Esophagus muscularis mucosa (tissue), 4 donors: ENCODE results near the gene RPRD1B. TPM values are rescaled to one million over a fixed set of nuclear protein-coding genes. Genes with fewer than 3 reads are reported as not detected.

Source experiments
- DNase-seq: peaks from one replicate; pipeline ENCODE4 v3.0.0-alpha.2; 2017; ENCODE audit errors: extremely low spot score
- H3K27ac ChIP-seq, 4 donors: fragments of 200-600 bp; sonication (generic); replicated peaks in 1 of 4; 1 replicate in 3 of 4; 2 replicates in 1 of 4; pipeline ENCODE4 v1.5.1; 2016 to 2019; ENCODE audit warnings: mild to moderate bottlenecking in 1 of 4
- H3K27me3 ChIP-seq, 4 donors: fragments of 200-600 bp; sonication (generic); one replicate each; pipeline versions ENCODE4 v1.5.1 to v1.6.0; 2016 to 2019
- H3K36me3 ChIP-seq, 4 donors: fragments of 200-600 bp; sonication (generic); one replicate each; pipeline ENCODE4 v1.5.1; 2016 to 2019
- H3K4me1 ChIP-seq, 4 donors: fragments of 200-600 bp; sonication (generic); one replicate each; pipeline ENCODE4 v1.5.1; 2016 to 2019
- H3K4me3 ChIP-seq, 4 donors: fragments of 200-600 bp; sonication (generic); 1 replicate in 2 of 4; 2 replicates in 2 of 4; pipeline ENCODE4 v1.5.1; 2016 to 2019; ENCODE audit warnings: mild to moderate bottlenecking in 4 of 4, moderate library complexity in 1 of 4
- H3K9me3 ChIP-seq, 4 donors: fragments of 200-600 bp; sonication (generic); 1 replicate in 3 of 4; 2 replicates in 1 of 4; pipeline ENCODE4 v1.5.1; 2016 to 2019
- EP300 ChIP-seq: sonication (generic); formaldehyde crosslinking; IDR thresholded peaks from one replicate; pipeline ENCODE4 v1.6.1; 2017; ENCODE audit warnings: antibody characterized with exemption
- POLR2A ChIP-seq: fragments of 450-650 bp; IDR thresholded peaks from one replicate; pipeline ENCODE4 v1.6.1; 2017; ENCODE audit warnings: antibody characterized with exemption, moderate library complexity, mild to moderate bottlenecking, low read depth
- POLR2AphosphoS5 ChIP-seq, 2 donors: sonication (generic); formaldehyde crosslinking; IDR thresholded peaks; one replicate each; pipeline ENCODE4 v1.6.1; 2017; ENCODE audit warnings: antibody characterized with exemption in 2 of 2
- WGBS: methylation state at CpG from one replicate; pipeline ENCODE4 v1.1.5; 2018; 5-methylcytosine and 5-hydroxymethylcytosine counted together
- intact Hi-C: fragments of 100-400 bp; cut with DNase I; formaldehyde crosslinking; loops from one replicate; pipeline ENCODE4 v1.15.1; 2023
- total RNA-seq, 4 donors: library from RNA; depleted of rRNA; stranded (reverse); fragments of >200 nt; gene quantifications; one replicate each; pipeline versions ENCODE4 v1.1.0 to v1.2.1, GENCODE V29; 2016
- TF ChIP-seq, protein P1 (sequence below), 3 experiments: fragments of 200-600 bp in 2 of 3; fragments of 450-650 bp in 1 of 3; sonication (generic) in 2 of 3; IDR thresholded peaks; one replicate each; pipeline ENCODE4 v1.5.1; 2017 to 2019; ENCODE audit warnings: antibody characterized with exemption in 3 of 3, mild to moderate bottlenecking in 2 of 3, moderate library complexity in 1 of 3

Gene RPRD1B
- total RNA-seq, 4 donors from 2014 or later, result 26.7 to 39.5 (median 33.8) TPM

DNA sequence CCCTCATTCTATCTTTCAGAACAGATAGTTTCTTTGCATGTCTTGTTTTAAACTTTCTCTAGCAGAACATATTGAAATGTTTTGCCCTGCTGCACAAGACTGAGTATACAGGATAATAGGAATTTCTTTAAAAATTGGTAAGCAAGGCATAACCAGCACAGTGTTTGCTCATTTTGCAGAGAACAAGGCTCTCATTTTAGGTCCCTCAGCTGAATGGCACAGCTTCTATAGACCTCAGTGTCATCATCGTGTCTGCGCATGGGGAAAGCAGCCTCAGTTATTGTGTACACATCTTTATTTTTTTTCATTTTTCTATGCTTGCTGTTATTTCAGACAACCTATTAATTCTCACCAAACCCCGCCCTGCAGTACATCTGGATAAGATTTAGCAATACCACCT lies 36.0 kb upstream of the RPRD1B start:
- DNase-seq, result no peak
- 95% methylated on average over 3 of the region's 3 CpGs for WGBS
- Histone ChIP-seq H3K4me1 (peaks cover 7 to 29% (median 19%) of the 10 kb centered on the region in 4 donors), H3K4me3 (no peak overlapping the region), H3K9me3 (no peaks in the 10 kb centered on the region), H3K36me3 (peaks cover 55 to 89% (median 81%) of the 10 kb centered on the region in 4 donors), H3K27me3 (no peaks in the 10 kb centered on the region), H3K27ac (no peak overlapping the region)
- intact Hi-C loops, result no loop called here
- TF ChIP-seq POLR2AphosphoS5 (IDR thresholded peaks at IDR 0.05) (no peak), EP300 (no peak), POLR2A (no peak)
- TF ChIP-seq, protein P1, sequence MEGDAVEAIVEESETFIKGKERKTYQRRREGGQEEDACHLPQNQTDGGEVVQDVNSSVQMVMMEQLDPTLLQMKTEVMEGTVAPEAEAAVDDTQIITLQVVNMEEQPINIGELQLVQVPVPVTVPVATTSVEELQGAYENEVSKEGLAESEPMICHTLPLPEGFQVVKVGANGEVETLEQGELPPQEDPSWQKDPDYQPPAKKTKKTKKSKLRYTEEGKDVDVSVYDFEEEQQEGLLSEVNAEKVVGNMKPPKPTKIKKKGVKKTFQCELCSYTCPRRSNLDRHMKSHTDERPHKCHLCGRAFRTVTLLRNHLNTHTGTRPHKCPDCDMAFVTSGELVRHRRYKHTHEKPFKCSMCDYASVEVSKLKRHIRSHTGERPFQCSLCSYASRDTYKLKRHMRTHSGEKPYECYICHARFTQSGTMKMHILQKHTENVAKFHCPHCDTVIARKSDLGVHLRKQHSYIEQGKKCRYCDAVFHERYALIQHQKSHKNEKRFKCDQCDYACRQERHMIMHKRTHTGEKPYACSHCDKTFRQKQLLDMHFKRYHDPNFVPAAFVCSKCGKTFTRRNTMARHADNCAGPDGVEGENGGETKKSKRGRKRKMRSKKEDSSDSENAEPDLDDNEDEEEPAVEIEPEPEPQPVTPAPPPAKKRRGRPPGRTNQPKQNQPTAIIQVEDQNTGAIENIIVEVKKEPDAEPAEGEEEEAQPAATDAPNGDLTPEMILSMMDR (IDR thresholded peaks at IDR 0.05), result no peak

DNA sequence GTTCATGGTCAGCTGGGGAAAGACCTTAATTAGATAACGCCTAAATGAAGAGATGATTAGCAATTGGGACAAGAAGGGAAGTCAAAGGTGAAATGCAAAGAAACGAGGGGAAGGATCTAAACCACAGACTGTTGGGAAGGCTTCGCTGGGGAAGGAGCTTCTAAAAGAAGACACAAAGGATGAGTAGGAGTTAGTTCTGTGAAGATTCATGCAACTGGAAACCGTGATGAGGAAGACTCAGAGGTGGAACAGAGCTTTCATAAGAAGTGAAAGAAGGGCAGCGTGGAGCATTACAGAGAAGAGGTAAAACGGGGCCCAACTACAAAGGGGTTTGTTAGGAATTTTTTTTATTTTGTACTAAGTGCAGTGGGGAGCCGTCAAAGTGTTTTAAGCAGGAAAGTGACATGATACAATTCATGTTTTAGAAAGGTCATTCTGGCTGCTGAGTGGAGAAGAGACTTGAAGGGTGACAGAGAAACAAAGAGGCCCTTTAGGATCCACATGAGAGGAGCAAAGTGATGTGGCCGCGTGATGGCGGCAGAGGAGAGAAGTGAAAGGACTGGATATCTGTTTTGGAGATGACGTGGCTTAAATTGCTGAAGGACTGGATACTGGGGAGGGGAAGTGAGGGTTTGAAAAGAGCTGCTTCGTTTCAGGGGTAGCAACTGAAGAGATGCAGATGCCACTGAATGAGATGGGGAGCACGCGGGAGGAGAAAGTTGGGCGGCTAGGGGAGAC lies 33.9 kb upstream of the RPRD1B start:
- H3K27ac ChIP-seq, result no peak overlapping the region
- H3K4me1 ChIP-seq, result peaks cover 0 to 12% (median 4%) of the 10 kb centered on the region in 4 donors
- DNase-seq, result no peak
- 88% methylated on average over 15 of the region's 15 CpGs for WGBS
- H3K9me3 ChIP-seq, result no peaks in the 10 kb centered on the region
- H3K27me3 ChIP-seq, result no peaks in the 10 kb centered on the region
- intact Hi-C loops, result no loop called here
- peaks cover 55 to 100% (median 89%) of the 10 kb centered on the region in 4 donors for H3K36me3 ChIP-seq
- H3K4me3 ChIP-seq, result no peak overlapping the region
- TF ChIP-seq POLR2A (no peak), EP300 (no peak), POLR2AphosphoS5 (IDR thresholded peaks at IDR 0.05) (no peak)

DNA sequence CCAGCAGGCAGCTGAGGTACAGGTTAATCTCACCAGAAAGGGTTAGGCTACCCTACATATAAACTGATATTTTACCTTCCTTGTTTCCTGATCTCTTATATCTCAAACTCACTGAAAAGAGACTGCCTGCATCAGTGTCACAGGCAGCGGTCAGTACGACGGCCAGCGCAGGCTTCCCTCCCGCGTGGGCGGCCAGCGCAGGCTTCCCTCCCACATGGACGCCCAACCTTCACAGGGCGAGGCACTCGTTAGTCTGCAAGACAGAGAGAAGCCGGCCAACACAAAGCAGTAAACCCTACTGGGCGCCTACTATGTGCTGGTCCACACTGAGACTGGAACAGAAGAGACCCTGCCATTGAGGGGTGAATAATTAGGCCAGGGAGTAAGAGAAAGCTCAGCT lies 33.3 kb upstream of the RPRD1B start:
- peaks cover 54 to 100% (median 86%) of the 10 kb centered on the region in 4 donors for H3K36me3 ChIP-seq
- intact Hi-C loops, result no loop called here
- 96% methylated on average over 13 of the region's 13 CpGs for WGBS

DNA sequence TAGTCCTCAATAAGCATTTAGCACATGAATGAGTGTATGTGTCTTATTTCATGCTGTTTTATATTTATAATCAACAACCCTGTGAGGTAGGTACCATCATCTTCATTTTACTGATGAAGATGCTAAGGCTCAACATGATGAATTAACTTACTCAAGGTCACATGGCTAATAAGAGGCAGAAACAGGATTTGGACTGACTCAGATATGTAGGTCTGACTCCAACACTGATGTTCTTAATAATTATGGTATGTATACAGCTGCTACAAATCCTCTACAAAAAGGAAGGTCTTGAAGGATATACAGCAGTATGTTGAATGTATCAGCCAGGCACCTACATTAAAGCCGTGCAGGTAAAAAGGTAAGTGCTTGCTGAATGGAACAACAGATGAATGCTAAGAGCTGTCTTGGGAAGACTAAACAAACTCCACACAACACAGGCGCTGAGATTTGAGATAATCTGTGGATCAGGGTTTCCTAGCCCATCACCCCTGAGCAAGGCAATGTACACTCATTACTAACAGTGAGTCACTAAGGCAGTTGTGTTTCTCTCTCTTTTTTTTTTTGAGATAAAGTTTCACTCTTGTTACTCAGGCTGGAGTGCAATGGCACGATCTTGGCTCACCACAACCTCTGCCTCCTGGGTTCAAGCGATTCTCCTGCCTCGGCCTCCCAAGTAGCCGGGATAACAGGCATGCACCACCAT lies 32.2 kb upstream of the RPRD1B start:
- no peak for TF ChIP-seq POLR2A
- TF ChIP-seq, protein P1 (IDR thresholded peaks at IDR 0.05), result no peak
- TF ChIP-seq POLR2AphosphoS5 (IDR thresholded peaks at IDR 0.05), result no peak
- no peak for TF ChIP-seq EP300
- no peak overlapping the region for H3K27ac ChIP-seq
- WGBS, result 90% methylated on average over 6 of the region's 6 CpGs
- no peak overlapping the region for H3K4me3 ChIP-seq
- no peaks in the 10 kb centered on the region for H3K4me1 ChIP-seq
- no peaks in the 10 kb centered on the region for H3K9me3 ChIP-seq
- no peak for DNase-seq
- no peaks in the 10 kb centered on the region for H3K27me3 ChIP-seq
- intact Hi-C loops, result no loop called here
- H3K36me3 ChIP-seq, result peaks cover 46 to 96% (median 76%) of the 10 kb centered on the region in 4 donors

More for the DNA sequence above, 33.3 kb upstream of the RPRD1B start:
- no peak overlapping the region for H3K4me3 ChIP-seq
- TF ChIP-seq POLR2A, result no peak
- TF ChIP-seq, protein P1 (IDR thresholded peaks at IDR 0.05), result no peak
- TF ChIP-seq POLR2AphosphoS5 (IDR thresholded peaks at IDR 0.05), result no peak
- TF ChIP-seq EP300, result no peak
- H3K9me3 ChIP-seq, result no peaks in the 10 kb centered on the region
- no peak for DNase-seq
- peaks cover 0 to 10% (median 4%) of the 10 kb centered on the region in 4 donors for H3K4me1 ChIP-seq
- no peak overlapping the region for H3K27ac ChIP-seq
- H3K27me3 ChIP-seq, result no peaks in the 10 kb centered on the region

DNA sequence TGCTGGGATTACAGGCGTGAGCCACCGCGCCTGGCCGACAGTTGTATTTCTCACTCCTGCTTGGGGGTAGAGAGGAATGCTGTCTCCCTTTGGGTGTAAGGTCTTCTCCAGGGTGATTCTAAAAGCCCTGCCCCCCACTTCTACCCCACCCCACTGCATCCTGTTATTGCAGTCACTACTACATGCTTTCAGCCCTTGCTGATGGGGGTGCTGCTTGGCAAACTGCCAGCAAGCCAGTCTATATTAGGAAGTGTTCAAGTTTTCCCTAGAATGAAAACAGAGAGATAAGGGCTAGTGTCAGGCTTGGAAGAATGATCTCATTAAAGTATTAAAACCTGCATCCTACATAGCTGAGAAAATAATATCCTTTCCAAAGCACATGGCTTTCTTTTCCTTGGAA lies 31.6 kb upstream of the RPRD1B start:
- intact Hi-C loops, result no loop called here
- no peak overlapping the region for H3K4me3 ChIP-seq
- H3K4me1 ChIP-seq, result no peaks in the 10 kb centered on the region
- 94% methylated on average over 4 of the region's 4 CpGs for WGBS
- TF ChIP-seq POLR2A, result no peak
- TF ChIP-seq EP300, result no peak
- TF ChIP-seq, protein P1 (IDR thresholded peaks at IDR 0.05), result no peak
- no peak for TF ChIP-seq POLR2AphosphoS5 (IDR thresholded peaks at IDR 0.05)
- DNase-seq, result no peak
- no peak overlapping the region for H3K27ac ChIP-seq
- H3K36me3 ChIP-seq, result peaks cover 40 to 91% (median 69%) of the 10 kb centered on the region in 4 donors
- no peaks in the 10 kb centered on the region for H3K9me3 ChIP-seq
- no peaks in the 10 kb centered on the region for H3K27me3 ChIP-seq
